SKM-1 (cell line): Measurements from ENCODE around the gene VSIG10L2.

Experiments
- DNase-seq: peaks from one replicate; lab custom pipeline; 2025; ENCODE audit not compliant: unreplicated experiment; lab: John Stamatoyannopoulos, UW

VSIG10L2 gene

GRCh38 chr11:125946712-125947418 is 1.0 kb downstream of the VSIG10L2 start:
- no peak for DNase-seq

GRCh38 chr11:125947419-125948277 is 1.8 kb downstream of the VSIG10L2 start:
- DNase-seq, result no peak

- no peak for DNase-seq
These were observed 2.6 kb downstream of the VSIG10L2 start for GRCh38 chr11:125948278-125949051.

GRCh38 chr11:125949271-125950177 is 3.7 kb downstream of the VSIG10L2 start:
- DNase-seq, result no peak

GRCh38 chr11:125950178-125950490 is 4.3 kb downstream of the VSIG10L2 start:
- no peak for DNase-seq

GRCh38 chr11:125950696-125951651 is 5.1 kb downstream of the VSIG10L2 start:
- DNase-seq, result no peak

- DNase-seq, result no peak
These were observed 5.9 kb downstream of the VSIG10L2 start for GRCh38 chr11:125951731-125952130.

- DNase-seq, result no peak
These were observed 6.7 kb downstream of the VSIG10L2 start for GRCh38 chr11:125952559-125952958.

GRCh38 chr11:125952973-125953372 is 7.1 kb downstream of the VSIG10L2 start:
- DNase-seq, result no peak

- no peak for DNase-seq
These were observed 7.6 kb downstream of the VSIG10L2 start for GRCh38 chr11:125953401-125953935.

- DNase-seq, result no peak
These were observed 8.5 kb downstream of the VSIG10L2 start for GRCh38 chr11:125954123-125954944.

GRCh38 chr11:125954945-125955640 is 9.2 kb downstream of the VSIG10L2 start:
- DNase-seq, result no peak

GRCh38 chr11:125955856-125956255 is 10.0 kb downstream of the VSIG10L2 start:
- DNase-seq, result peak; percentile 11

- DNase-seq, result no peak
These were observed 10.7 kb downstream of the VSIG10L2 start for GRCh38 chr11:125956391-125957134.

- DNase-seq, result no peak
These were observed 11.9 kb downstream of the VSIG10L2 start for GRCh38 chr11:125957618-125958332.

- DNase-seq, result no peak
These were observed 13.1 kb downstream of the VSIG10L2 start for GRCh38 chr11:125958872-125959400.
